Stimulated activated CD4-positive, alpha-beta T cell treated with anti-CD3 and anti-CD28 coated beads, Interleukin-2, amount 100 ng/mL, for 24 hours (primary cell): ENCODE results near the gene ASB10.

ENCODE experiments used
- DNase-seq, 2 donors: peaks; one replicate each; pipeline ENCODE4 v3.0.0-alpha.2; 2020

Gene ASB10

GRCh38 chr7:151134743-151135524 is 52.1 kb downstream of the ASB10 start:
- no peak for DNase-seq

GRCh38 chr7:151133986-151134742 is 52.9 kb downstream of the ASB10 start:
- DNase-seq: no peak

GRCh38 chr7:151133266-151133985 is 53.6 kb downstream of the ASB10 start:
- DNase-seq: no peak

- no peak for DNase-seq
Measured at GRCh38 chr7:151132461-151133205, 54.4 kb downstream of the ASB10 start.

GRCh38 chr7:151131592-151132293 is 55.3 kb downstream of the ASB10 start:
- DNase-seq: no peak

GRCh38 chr7:151131224-151131591 is 55.8 kb downstream of the ASB10 start:
- no peak for DNase-seq

- no peak for DNase-seq
Measured at GRCh38 chr7:151130741-151131157, 56.3 kb downstream of the ASB10 start.

- no peak for DNase-seq
Measured at GRCh38 chr7:151129960-151130591, 57.0 kb downstream of the ASB10 start.

- no peak for DNase-seq
Measured at GRCh38 chr7:151129117-151129959, 57.7 kb downstream of the ASB10 start.

GRCh38 chr7:151128716-151129115 is 58.3 kb downstream of the ASB10 start:
- DNase-seq: no peak

- no peak for DNase-seq
Measured at GRCh38 chr7:151128144-151128543, 58.9 kb downstream of the ASB10 start.

GRCh38 chr7:151126491-151127137 is 60.4 kb downstream of the ASB10 start:
- DNase-seq: no peak

- DNase-seq: no peak
Measured at GRCh38 chr7:151125846-151126481, 61.1 kb downstream of the ASB10 start.
